T-helper 22 cell (primary cell): ENCODE measurements around the gene TLL1.

ENCODE experiments used
- DNase-seq: peaks from one replicate; pipeline ENCODE4 v3.0.0-alpha.2; 2020; ENCODE audit warnings: low read depth

TLL1 gene

GRCh38 chr4:166049036-166049435 is 176.0 kb downstream of the TLL1 start:
- no peak for DNase-seq

- DNase-seq: no peak
Observed at GRCh38 chr4:166064721-166065120, 191.7 kb downstream of the TLL1 start.

DNA sequence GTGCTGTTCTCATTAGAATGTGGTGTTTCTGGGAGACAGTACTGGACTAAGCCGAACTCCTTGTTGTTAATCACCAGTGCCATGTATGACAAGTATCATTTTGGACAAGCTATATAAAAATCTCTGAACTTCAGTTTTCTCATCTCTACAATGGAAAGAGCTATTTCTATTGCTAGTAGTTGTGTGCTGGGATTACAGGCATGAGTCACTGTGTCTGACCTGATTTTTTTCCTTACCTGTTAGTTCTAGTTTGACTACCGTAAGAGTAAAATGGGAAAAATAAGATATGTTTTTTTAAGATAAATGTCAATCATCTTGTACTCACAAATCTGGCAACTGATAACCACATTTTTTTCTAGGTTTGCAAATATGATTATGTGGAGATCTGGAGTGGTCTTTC is 192.3 kb downstream of the TLL1 start:
- DNase-seq: no peak

DNA sequence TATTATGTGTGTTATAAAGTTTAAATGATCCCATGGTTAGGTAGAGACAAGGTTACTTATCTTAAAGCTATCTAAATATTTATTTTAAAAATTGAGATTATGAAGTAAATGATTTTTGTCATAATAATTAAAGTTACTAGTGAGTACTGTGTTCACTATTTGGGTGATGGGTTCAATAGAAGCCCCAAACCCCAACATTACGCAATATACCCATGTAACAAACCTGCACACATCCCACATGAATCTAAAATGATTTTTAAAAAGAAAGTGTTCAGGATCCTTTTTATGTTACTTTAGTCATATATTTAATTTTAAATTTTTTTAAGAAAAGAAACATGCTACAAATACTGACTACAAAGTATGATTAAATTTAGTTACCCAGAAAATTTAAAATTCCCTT is 193.9 kb downstream of the TLL1 start:
- no peak for DNase-seq

GRCh38 chr4:166067915-166068314 is 194.9 kb downstream of the TLL1 start:
- DNase-seq: no peak

- DNase-seq: no peak
Observed at GRCh38 chr4:166073783-166074182, 200.7 kb downstream of the TLL1 start.

DNA sequence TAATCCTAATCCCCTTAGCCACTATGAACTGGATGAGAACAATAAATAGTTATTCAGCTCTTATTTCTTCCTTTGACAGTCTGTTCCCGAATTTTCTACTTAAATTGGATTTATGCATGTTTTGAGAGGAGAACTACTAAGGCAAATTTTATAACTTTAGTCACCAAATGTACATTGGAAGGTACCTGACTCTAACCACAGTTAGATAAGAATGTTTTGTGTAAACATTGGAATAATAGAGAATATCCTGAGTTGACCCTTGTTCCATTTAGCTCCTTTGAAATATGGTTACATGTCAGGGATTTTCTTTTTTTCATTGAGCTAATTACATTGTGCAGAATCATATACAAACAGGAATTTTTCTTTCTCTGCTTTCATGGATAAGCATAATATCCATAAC is 202.6 kb downstream of the TLL1 start:
- no peak for DNase-seq

DNA sequence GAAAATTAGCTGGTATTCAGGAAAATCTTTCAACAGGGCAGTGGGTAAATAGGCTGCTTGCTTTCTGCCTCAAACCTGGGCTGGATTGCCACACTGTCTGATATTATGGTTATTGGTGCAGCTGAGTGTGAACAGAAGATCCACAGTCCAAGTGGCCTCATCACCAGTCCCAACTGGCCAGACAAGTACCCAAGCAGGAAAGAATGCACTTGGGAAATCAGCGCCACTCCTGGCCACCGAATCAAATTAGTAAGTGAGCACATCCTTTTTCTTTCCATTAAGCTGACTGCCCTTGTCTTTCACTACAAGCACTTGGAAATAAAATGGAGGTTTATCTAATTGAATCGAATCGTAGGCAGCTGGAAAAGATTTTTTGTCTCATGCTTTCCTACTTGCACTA is 204.7 kb downstream of the TLL1 start:
- no peak for DNase-seq

DNA sequence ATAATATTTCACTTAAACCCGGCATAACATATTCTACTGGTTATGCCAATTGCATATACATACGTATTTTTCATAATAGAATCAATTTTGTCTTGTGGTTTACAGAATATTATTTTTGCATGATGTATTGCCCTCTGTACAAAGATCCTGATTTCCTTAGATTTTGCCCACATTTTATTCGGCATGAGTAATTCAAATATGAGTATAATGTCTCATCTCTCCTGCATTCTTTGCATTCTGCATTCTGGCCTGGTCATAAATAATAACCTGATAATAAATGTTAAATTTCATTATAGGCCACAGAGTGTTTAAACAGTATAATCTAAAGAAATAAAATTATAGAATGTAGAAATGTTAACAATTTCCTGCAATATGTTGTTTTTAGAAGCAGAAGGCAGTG is 205.3 kb downstream of the TLL1 start:
- no peak for DNase-seq

DNA sequence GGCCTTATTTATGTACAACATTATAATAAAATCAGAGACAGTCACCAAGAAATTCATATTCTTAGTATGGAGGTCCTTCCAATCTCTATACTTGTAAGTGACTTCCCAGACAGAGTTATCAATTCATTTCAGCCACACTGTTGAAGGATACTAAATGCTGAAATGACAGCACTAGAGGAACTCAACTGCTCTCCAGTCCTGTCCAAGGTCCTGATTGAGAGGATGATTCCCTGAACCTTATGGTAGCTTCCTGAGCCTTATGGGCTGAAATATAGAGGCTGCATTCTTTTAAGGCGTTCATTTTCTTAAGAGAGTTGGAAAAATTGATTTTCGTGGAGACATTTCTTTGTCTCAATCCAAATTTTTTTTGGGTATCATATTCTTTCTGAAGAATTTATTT is 205.9 kb downstream of the TLL1 start:
- no peak for DNase-seq

DNA sequence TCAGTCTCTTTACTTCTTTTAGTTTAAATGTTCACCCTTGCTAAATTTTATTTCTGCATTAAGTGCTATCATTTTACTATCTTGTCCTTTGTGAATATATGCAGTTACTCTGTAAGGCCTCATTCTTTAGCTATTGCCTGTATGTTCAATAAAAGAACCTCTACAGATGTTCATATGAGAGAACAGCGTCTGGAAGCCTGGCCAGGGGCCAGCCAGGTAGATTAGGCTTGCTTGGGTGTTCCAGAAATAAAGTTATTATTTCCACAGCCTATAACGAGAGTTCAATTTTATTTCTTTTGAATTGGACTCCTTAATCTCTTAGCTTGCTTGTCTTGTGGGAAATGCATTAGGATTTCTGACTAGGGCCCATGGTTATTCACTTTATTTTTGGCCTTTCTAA is 214.5 kb downstream of the TLL1 start:
- no peak for DNase-seq

GRCh38 chr4:166088576-166088975 is 215.5 kb downstream of the TLL1 start:
- no peak for DNase-seq

DNA sequence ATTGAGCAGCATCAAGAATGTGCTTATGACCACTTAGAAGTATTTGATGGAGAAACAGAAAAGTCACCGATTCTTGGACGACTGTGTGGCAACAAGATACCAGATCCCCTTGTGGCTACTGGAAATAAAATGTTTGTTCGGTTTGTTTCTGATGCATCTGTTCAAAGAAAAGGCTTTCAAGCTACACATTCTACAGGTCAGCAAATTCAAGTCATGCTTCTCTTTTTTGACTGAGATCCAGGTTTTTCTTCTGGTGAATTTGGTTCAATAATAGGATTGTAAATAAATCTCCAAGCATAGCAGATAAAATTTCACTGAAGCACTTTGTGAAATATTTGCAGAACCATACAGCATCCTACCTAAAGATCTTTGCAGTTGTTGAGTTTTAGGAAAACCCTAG is 218.1 kb downstream of the TLL1 start:
- no peak for DNase-seq

GRCh38 chr4:166091912-166092510 is 219.0 kb downstream of the TLL1 start:
- DNase-seq: no peak

DNA sequence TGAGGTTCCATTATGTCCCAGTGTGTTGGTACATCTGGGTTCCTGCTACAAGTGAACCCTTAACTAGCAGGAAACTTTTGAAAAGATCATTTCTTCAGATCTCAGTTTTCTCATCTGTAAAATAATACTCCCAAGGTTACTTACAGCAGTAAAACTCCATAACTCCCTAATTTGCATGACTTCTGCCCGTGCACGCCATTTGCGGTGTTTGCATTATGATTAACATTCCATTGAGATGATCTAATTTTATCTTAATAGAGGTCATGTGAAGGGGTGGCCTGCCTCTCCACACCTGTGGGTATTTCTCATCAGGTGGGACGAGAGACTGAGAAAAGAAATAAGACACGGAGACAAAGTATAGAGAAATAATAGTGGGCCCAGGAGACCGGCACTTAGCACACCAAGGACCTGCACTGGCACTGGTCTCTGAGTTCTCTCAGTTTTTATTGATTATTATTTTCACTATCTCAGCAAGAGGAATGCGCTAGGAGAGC is 219.8 kb downstream of the TLL1 start:
- DNase-seq: no peak

DNA sequence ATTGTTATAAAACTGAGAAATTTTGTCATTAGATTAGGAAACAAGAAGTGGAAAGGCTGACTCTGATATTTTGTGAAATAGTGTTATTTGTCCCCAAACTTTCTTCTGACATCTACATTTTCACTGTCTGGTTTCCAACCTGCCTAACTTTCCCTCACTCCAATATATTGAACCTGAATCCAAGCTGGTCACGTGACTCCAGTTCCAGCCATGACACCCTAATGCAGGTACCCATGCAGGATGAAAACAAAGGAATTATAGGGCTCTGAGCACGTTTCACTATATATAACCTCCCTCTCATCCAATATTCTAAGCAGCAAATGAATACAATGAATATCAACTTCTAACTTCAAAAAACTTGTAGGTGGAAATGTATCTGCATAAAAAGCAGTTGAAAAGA is 231.6 kb downstream of the TLL1 start:
- DNase-seq: no peak

DNA sequence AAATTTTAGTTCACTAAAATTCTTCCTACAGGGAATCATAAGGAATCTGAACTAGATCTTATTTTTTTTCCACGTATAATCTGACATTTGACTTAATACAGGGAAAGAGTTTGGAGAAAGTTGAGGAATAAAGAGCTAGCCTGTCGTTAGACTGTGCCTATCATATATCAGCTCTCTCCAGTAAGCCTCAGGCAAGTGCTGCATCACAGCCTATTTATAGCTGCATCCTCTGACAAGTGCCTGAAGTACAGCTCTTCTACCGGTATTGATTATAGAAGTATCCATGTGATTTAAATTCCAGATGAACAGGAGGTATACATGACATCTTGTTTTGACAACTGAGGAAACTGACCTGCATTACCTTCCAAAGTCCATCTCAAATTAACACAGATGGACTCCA is 248.9 kb downstream of the TLL1 start:
- DNase-seq: no peak

GRCh38 chr4:166123546-166123945 is 250.5 kb downstream of the TLL1 start:
- no peak for DNase-seq

DNA sequence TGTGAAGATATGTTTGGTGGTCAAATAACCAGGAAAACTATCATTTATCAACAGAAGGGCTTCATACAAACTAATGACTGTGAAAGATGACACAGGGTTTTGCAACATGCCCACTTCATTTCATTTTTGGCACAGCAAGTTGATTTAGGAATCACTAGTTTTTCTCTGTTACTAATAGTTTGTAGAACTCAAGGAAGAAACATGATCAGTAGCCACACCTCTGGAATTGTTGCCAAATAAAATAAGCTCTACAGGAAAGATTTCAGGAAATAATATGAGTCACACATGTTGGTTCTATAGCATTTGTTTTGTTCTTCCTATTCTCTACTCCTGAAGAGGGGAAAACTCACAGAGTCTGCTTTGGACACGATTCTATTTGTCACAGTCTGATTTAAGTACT is 255.4 kb downstream of the TLL1 start:
- no peak for DNase-seq

DNA sequence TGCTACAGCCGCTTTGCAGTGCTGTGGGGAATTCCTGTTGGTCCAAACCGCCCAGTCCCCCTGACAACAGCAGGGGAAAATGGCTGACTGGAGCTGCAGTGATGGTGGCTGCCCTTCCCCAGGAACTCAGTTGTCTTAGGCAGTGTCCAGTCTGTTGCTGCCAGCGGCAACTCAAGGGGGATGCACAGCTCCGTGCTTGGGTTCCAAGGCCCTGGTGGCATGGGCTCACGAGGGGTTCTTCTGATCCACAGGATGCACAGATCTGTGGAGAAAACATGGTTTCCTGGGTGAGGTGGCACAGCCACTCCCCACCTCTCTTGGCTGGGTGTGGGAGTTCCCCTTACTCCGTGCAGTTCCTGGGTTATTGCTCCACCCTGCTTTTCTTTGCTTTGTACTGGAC is 261.2 kb downstream of the TLL1 start:
- DNase-seq: no peak

- DNase-seq: no peak
Observed at GRCh38 chr4:166140951-166141350, 267.9 kb downstream of the TLL1 start.

GRCh38 chr4:166143227-166143626 is 270.2 kb downstream of the TLL1 start:
- no peak for DNase-seq

- no peak for DNase-seq
Observed at GRCh38 chr4:166144607-166145006, 271.6 kb downstream of the TLL1 start.

DNA sequence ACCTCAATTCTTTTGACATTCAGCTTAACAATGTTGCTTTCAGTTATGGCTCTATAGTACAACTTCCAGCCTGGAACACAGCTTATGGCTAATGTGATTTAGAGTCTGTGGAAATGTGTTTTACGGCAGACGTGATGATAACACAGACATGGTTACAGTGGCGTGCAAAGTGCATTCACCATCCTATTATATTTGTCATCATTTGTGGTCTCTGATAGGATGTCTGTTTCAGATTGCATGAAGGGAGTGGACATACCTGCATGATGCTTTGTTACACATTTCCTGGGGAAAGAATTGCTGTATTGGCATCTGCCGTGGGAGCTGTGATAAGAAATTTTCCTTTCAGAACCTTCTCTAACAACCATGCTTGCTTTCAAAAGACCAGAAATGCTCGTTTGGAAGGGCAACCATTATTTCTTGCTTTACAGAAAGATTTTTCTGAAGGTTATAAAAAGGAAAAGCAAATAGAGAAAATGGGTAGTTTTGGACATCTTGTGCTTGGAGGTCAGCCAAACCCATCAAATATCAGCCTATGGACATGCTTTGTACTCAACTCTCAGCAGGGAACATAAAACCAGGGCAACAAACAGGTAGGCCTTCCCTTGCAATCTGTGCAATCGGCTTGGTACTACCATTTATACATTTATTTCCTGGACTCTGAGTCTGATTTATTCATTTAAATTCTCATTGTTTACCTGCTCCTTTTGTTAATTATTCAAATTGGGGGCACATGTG is 273.9 kb downstream of the TLL1 start:
- DNase-seq: no peak
